Anterior cingulate cortex (tissue), 58 donors: Measurements from ENCODE around the gene ZNF775.
A peak's percentile ranks its signal among the peaks of the same experiment; 100 is the strongest.

Experiments
- DNase-seq, 58 donors: peaks; one replicate each; lab custom pipeline; 2025; lab: John Stamatoyannopoulos, UW

The ZNF775 gene

GRCh38 chr7:150378853-150379440 is at the start of gene ZNF775:
TSS of gene ZNF775 (plus strand) at chr7:150379330. CDS start at chr7:150388471, 9,141 bp downstream.
- DNase-seq, result peak; percentile 58 to 97 (median 93)

- DNase-seq, result peak in 24 of 58 donors; percentile 8 to 58 (median 34)
Measured at GRCh38 chr7:150329331-150330120, 49.6 kb upstream of the ZNF775 start.

- no peak for DNase-seq
Measured at GRCh38 chr7:150330211-150330885, 48.8 kb upstream of the ZNF775 start.

- DNase-seq, result no peak
Measured at GRCh38 chr7:150332852-150333635, 46.1 kb upstream of the ZNF775 start.

- DNase-seq, result no peak
Measured at GRCh38 chr7:150333659-150334058, 45.5 kb upstream of the ZNF775 start.

- DNase-seq, result no peak
Measured at GRCh38 chr7:150334108-150334507, 45.0 kb upstream of the ZNF775 start.

- no peak for DNase-seq
Measured at GRCh38 chr7:150335108-150335773, 43.9 kb upstream of the ZNF775 start.

GRCh38 chr7:150335774-150336112 is 43.4 kb upstream of the ZNF775 start:
- DNase-seq, result no peak

GRCh38 chr7:150336746-150337145 is 42.4 kb upstream of the ZNF775 start:
- no peak for DNase-seq

- no peak for DNase-seq
Measured at GRCh38 chr7:150337179-150337578, 42.0 kb upstream of the ZNF775 start.

- DNase-seq, result no peak
Measured at GRCh38 chr7:150337659-150338081, 41.5 kb upstream of the ZNF775 start.

- DNase-seq, result no peak
Measured at GRCh38 chr7:150338166-150338829, 40.8 kb upstream of the ZNF775 start.

- no peak for DNase-seq
Measured at GRCh38 chr7:150339409-150339809, 39.7 kb upstream of the ZNF775 start.

GRCh38 chr7:150340024-150340749 is 38.9 kb upstream of the ZNF775 start:
- no peak for DNase-seq

- DNase-seq, result no peak
Measured at GRCh38 chr7:150340875-150341262, 38.3 kb upstream of the ZNF775 start.

- peak in 11 of 58 donors; percentile 12 to 49 (median 24) for DNase-seq
Measured at GRCh38 chr7:150341263-150342120, 37.6 kb upstream of the ZNF775 start, which contains the start of gene RARRES2. TSS of gene RARRES2 (minus strand) at chr7:150341629. CDS start at chr7:150340609, 1,020 bp downstream.

- DNase-seq, result no peak
Measured at GRCh38 chr7:150342121-150342408, 37.1 kb upstream of the ZNF775 start.

- no peak for DNase-seq
Measured at GRCh38 chr7:150343225-150343624, 35.9 kb upstream of the ZNF775 start.
